ENCODE data around the gene PLPP2.

The PLPP2 gene

GRCh38 chr19:283395-283794, 7.8 kb downstream of the PLPP2 start:
- H3K9ac ChIP-seq (ENCODE audit: insufficient read length, low read depth): no peak overlapping the region
- H3K9me3 ChIP-seq (ENCODE audit: insufficient read depth, low read length): no peaks in the 10 kb centered on the region
- no peaks in the 10 kb centered on the region for H3K27me3 ChIP-seq (ENCODE audit: insufficient read depth, insufficient read length)
- no peak overlapping the region for H3K4me3 ChIP-seq (ENCODE audit: insufficient read length, low read depth)
- TF ChIP-seq ZNF274 (IDR thresholded peaks at IDR 0.05; ENCODE audit: low read depth, low read length): no peak
- TF ChIP-seq YY1 (IDR thresholded peaks at IDR 0.05; ENCODE audit: insufficient read depth, insufficient read length): no peak
- TF ChIP-seq SUZ12 (IDR thresholded peaks at IDR 0.05; ENCODE audit: extremely low read depth, insufficient read depth, insufficient read length): no peak
- peaks cover 28% of the 10 kb centered on the region for H3K36me3 ChIP-seq (ENCODE audit: insufficient read depth, insufficient read length, low read length)
- peaks cover 13% of the 10 kb centered on the region for H3K4me1 ChIP-seq (ENCODE audit: insufficient read depth, insufficient read length)
- DNase-seq (ENCODE audit: low read depth, low spot score): no peak

- H3K4me3 ChIP-seq (ENCODE audit: insufficient read length, low read depth): no peak overlapping the region
Observed at GRCh38 chr19:282501-282900, 8.7 kb downstream of the PLPP2 start.

GRCh38 chr19:281992-282391, 9.2 kb downstream of the PLPP2 start:
- Histone ChIP-seq H3K4me3 (ENCODE audit: insufficient read length, low read depth) (no peak overlapping the region), H3K4me1 (ENCODE audit: insufficient read depth, insufficient read length) (peaks cover 9% of the 10 kb centered on the region), H3K36me3 (ENCODE audit: insufficient read depth, insufficient read length, low read length) (peaks cover 21% of the 10 kb centered on the region), H3K27me3 (ENCODE audit: insufficient read depth, insufficient read length) (no peaks in the 10 kb centered on the region), H3K9me3 (ENCODE audit: insufficient read depth, low read length) (no peaks in the 10 kb centered on the region), H3K9ac (ENCODE audit: insufficient read length, low read depth) (no peak overlapping the region)
- no peak for DNase-seq (ENCODE audit: low read depth, low spot score)
- TF ChIP-seq YY1 (IDR thresholded peaks at IDR 0.05; ENCODE audit: insufficient read depth, insufficient read length) (no peak), SUZ12 (IDR thresholded peaks at IDR 0.05; ENCODE audit: extremely low read depth, insufficient read depth, insufficient read length) (no peak), ZNF274 (IDR thresholded peaks at IDR 0.05; ENCODE audit: low read depth, low read length) (no peak)

More at GRCh38 chr19:282501-282900, 8.7 kb downstream of the PLPP2 start:
- H3K4me1 ChIP-seq (ENCODE audit: insufficient read depth, insufficient read length): peaks cover 9% of the 10 kb centered on the region
- H3K9me3 ChIP-seq (ENCODE audit: insufficient read depth, low read length): no peaks in the 10 kb centered on the region
- TF ChIP-seq YY1 (IDR thresholded peaks at IDR 0.05; ENCODE audit: insufficient read depth, insufficient read length) (no peak), SUZ12 (IDR thresholded peaks at IDR 0.05; ENCODE audit: extremely low read depth, insufficient read depth, insufficient read length) (no peak), ZNF274 (IDR thresholded peaks at IDR 0.05; ENCODE audit: low read depth, low read length) (no peak)
- no peaks in the 10 kb centered on the region for H3K27me3 ChIP-seq (ENCODE audit: insufficient read depth, insufficient read length)
- H3K9ac ChIP-seq (ENCODE audit: insufficient read length, low read depth): no peak overlapping the region
- no peak for DNase-seq (ENCODE audit: low read depth, low spot score)
- peaks cover 26% of the 10 kb centered on the region for H3K36me3 ChIP-seq (ENCODE audit: insufficient read depth, insufficient read length, low read length)

- Histone ChIP-seq H3K27me3 (ENCODE audit: insufficient read depth, insufficient read length) (no peaks in the 10 kb centered on the region), H3K9ac (ENCODE audit: insufficient read length, low read depth) (no peak overlapping the region), H3K9me3 (ENCODE audit: insufficient read depth, low read length) (no peaks in the 10 kb centered on the region), H3K4me3 (ENCODE audit: insufficient read length, low read depth) (no peak overlapping the region), H3K4me1 (ENCODE audit: insufficient read depth, insufficient read length) (peaks cover 9% of the 10 kb centered on the region), H3K36me3 (ENCODE audit: insufficient read depth, insufficient read length, low read length) (peaks cover 21% of the 10 kb centered on the region)
- no peak for DNase-seq (ENCODE audit: low read depth, low spot score)
- TF ChIP-seq ZNF274 (IDR thresholded peaks at IDR 0.05; ENCODE audit: low read depth, low read length): no peak
- no peak for TF ChIP-seq YY1 (IDR thresholded peaks at IDR 0.05; ENCODE audit: insufficient read depth, insufficient read length)
- TF ChIP-seq SUZ12 (IDR thresholded peaks at IDR 0.05; ENCODE audit: extremely low read depth, insufficient read depth, insufficient read length): no peak
Observed at GRCh38 chr19:281156-281853, 9.9 kb downstream of the PLPP2 start.

- TF ChIP-seq SUZ12 (IDR thresholded peaks at IDR 0.05; ENCODE audit: extremely low read depth, insufficient read depth, insufficient read length) (no peak), YY1 (IDR thresholded peaks at IDR 0.05; ENCODE audit: insufficient read depth, insufficient read length) (no peak), ZNF274 (IDR thresholded peaks at IDR 0.05; ENCODE audit: low read depth, low read length) (no peak)
- no peaks in the 10 kb centered on the region for H3K9me3 ChIP-seq (ENCODE audit: insufficient read depth, low read length)
- DNase-seq (ENCODE audit: low read depth, low spot score): no peak
- H3K4me1 ChIP-seq (ENCODE audit: insufficient read depth, insufficient read length): peaks cover 9% of the 10 kb centered on the region
- no peak overlapping the region for H3K9ac ChIP-seq (ENCODE audit: insufficient read length, low read depth)
- H3K27me3 ChIP-seq (ENCODE audit: insufficient read depth, insufficient read length): no peaks in the 10 kb centered on the region
- H3K36me3 ChIP-seq (ENCODE audit: insufficient read depth, insufficient read length, low read length): peaks cover 21% of the 10 kb centered on the region
- no peak overlapping the region for H3K4me3 ChIP-seq (ENCODE audit: insufficient read length, low read depth)
Observed at GRCh38 chr19:280541-281009, 10.6 kb downstream of the PLPP2 start.

- Histone ChIP-seq H3K4me1 (ENCODE audit: insufficient read depth, insufficient read length) (peaks cover 9% of the 10 kb centered on the region), H3K9ac (ENCODE audit: insufficient read length, low read depth) (no peak overlapping the region), H3K36me3 (ENCODE audit: insufficient read depth, insufficient read length, low read length) (peaks cover 21% of the 10 kb centered on the region), H3K9me3 (ENCODE audit: insufficient read depth, low read length) (no peaks in the 10 kb centered on the region), H3K27me3 (ENCODE audit: insufficient read depth, insufficient read length) (no peaks in the 10 kb centered on the region), H3K4me3 (ENCODE audit: insufficient read length, low read depth) (no peak overlapping the region)
- DNase-seq (ENCODE audit: low read depth, low spot score): no peak
- TF ChIP-seq SUZ12 (IDR thresholded peaks at IDR 0.05; ENCODE audit: extremely low read depth, insufficient read depth, insufficient read length) (no peak), YY1 (IDR thresholded peaks at IDR 0.05; ENCODE audit: insufficient read depth, insufficient read length) (no peak), ZNF274 (IDR thresholded peaks at IDR 0.05; ENCODE audit: low read depth, low read length) (no peak)
Observed at GRCh38 chr19:279656-280055, 11.5 kb downstream of the PLPP2 start.

GRCh38 chr19:279231-279630, 12.0 kb downstream of the PLPP2 start:
- H3K4me3 ChIP-seq (ENCODE audit: insufficient read length, low read depth): no peak overlapping the region
- H3K4me1 ChIP-seq (ENCODE audit: insufficient read depth, insufficient read length): peaks cover 9% of the 10 kb centered on the region

More at GRCh38 chr19:279231-279630, 12.0 kb downstream of the PLPP2 start:
- DNase-seq (ENCODE audit: low read depth, low spot score): no peak
- no peaks in the 10 kb centered on the region for H3K27me3 ChIP-seq (ENCODE audit: insufficient read depth, insufficient read length)
- peaks cover 21% of the 10 kb centered on the region for H3K36me3 ChIP-seq (ENCODE audit: insufficient read depth, insufficient read length, low read length)
- TF ChIP-seq SUZ12 (IDR thresholded peaks at IDR 0.05; ENCODE audit: extremely low read depth, insufficient read depth, insufficient read length): no peak
- no peak for TF ChIP-seq ZNF274 (IDR thresholded peaks at IDR 0.05; ENCODE audit: low read depth, low read length)
- no peak for TF ChIP-seq YY1 (IDR thresholded peaks at IDR 0.05; ENCODE audit: insufficient read depth, insufficient read length)
- no peaks in the 10 kb centered on the region for H3K9me3 ChIP-seq (ENCODE audit: insufficient read depth, low read length)
- no peak overlapping the region for H3K9ac ChIP-seq (ENCODE audit: insufficient read length, low read depth)

Data from NT2/D1 (cell line).